B cell (primary cell): ENCODE measurements around the gene PNMA8C.

Experiments
- EZH2 ChIP-seq: IDR thresholded peaks from 2 replicates; pipeline ENCODE4 v1.6.1; 2012; ENCODE audit warnings: borderline replicate concordance, low read depth, mild to moderate bottlenecking, moderate library complexity, low read length; ENCODE audit not compliant: insufficient read depth, poor library complexity, severe bottlenecking
- TF ChIP-seq, protein P1 (sequence below): fragments of 200-600 bp; IDR thresholded peaks from one replicate; pipeline ENCODE4 v1.8.0; 2022; ENCODE audit warnings: antibody characterized with exemption, mild to moderate bottlenecking

DNA sequence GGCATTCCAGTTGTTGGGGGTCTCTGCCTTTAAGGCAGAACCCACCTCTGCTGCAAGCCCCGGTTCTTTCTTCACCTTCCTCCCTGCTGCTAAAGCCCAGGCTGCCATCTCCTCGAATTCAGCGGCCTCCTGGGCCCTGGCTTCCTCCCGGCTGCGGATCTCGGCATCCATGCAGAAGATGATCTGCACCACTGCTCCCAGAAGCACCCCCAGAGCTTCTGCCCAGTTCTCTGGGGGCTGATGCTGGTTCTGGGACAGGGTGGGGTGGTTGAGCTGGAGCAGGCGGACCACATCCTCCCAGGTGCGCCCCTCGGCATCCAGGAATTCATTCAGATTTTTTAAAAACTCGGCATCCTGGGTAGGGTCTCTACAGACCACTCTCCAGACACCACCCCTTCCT lies 41.6 kb upstream of the PNMA8C start:
- TF ChIP-seq, protein P1, sequence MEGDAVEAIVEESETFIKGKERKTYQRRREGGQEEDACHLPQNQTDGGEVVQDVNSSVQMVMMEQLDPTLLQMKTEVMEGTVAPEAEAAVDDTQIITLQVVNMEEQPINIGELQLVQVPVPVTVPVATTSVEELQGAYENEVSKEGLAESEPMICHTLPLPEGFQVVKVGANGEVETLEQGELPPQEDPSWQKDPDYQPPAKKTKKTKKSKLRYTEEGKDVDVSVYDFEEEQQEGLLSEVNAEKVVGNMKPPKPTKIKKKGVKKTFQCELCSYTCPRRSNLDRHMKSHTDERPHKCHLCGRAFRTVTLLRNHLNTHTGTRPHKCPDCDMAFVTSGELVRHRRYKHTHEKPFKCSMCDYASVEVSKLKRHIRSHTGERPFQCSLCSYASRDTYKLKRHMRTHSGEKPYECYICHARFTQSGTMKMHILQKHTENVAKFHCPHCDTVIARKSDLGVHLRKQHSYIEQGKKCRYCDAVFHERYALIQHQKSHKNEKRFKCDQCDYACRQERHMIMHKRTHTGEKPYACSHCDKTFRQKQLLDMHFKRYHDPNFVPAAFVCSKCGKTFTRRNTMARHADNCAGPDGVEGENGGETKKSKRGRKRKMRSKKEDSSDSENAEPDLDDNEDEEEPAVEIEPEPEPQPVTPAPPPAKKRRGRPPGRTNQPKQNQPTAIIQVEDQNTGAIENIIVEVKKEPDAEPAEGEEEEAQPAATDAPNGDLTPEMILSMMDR, result no peak
- TF ChIP-seq EZH2, result no peak
